Posterior vena cava (tissue), 2 donors: Measurements from ENCODE around the gene ERMAP. TPM values are rescaled to one million over a fixed set of nuclear protein-coding genes. Genes with fewer than 3 reads are reported as not detected.

Experiments
- total RNA-seq, 2 donors: library from RNA; stranded (reverse); fragmentation: NEBNext Ultra II Directional; extraction: Animal tissue kit (Norgen Biotek cat#: 25700); gene quantifications; one replicate each; pipeline ENCODE4 v1.2.1, GENCODE V29; 2021
- donor health status: DM: yes; HTN: yes; CAD: no.
- donor health status: DM: yes; HTN: yes; CAD: no.

Gene ERMAP
- total RNA-seq, 2 donors from 2014 or later = 6.9 to 7.3 TPM

Other genes with a start within 250 kb of the ERMAP start
- 10 to 100 TPM; 13.2 to 21.7 TPM for gene PPIH, start 158.7 kb upstream of the ERMAP start, total RNA-seq
- gene YBX1, start 134.7 kb upstream of the ERMAP start, total RNA-seq = 100 to 1,000 TPM; 596 to 706 TPM
- gene CLDN19, start 76.9 kb upstream of the ERMAP start, total RNA-seq = not detected
- 10 to 100 TPM; 28.4 to 45.0 TPM for gene P3H1, start 50.1 kb upstream of the ERMAP start, total RNA-seq
- gene C1orf50, start 49.9 kb upstream of the ERMAP start, total RNA-seq = 1 to 10 TPM; 6.0 to 6.5 TPM
- not detected for gene TMEM269, start 32.1 kb upstream of the ERMAP start, total RNA-seq
- gene SVBP, start 275 bp downstream of the ERMAP start, total RNA-seq = 10 to 100 TPM; 14.3 to 16.0 TPM
- gene ZNF691, start 29.5 kb downstream of the ERMAP start, total RNA-seq = 1 to 10 TPM; 4.5 to 5.1 TPM
- gene SLC2A1, start 141.7 kb downstream of the ERMAP start, total RNA-seq = 10 to 100 TPM; 13.0 to 17.7 TPM